Naive thymus-derived CD4-positive, alpha-beta T cell (primary cell): ENCODE data around the gene CASD1. TPM values are rescaled to one million over a fixed set of nuclear protein-coding genes. Genes with fewer than 3 reads are reported as not detected.

Source experiments
- ATAC-seq: fragments of 150-1000 bp; cut with Tn5 transposase; 2 replicates; pipeline ENCODE4 v1.10.0; 2021; ENCODE audit warnings: mild to moderate bottlenecking, moderate library complexity
- CTCF ChIA-PET: fragments of 350-600 bp; sonication (Branson Sonifier 250); formaldehyde crosslinking; loops from one replicate; lab custom pipeline; 2021; ENCODE audit warnings: antibody characterized with exemption; lab: Charles Lee
- POLR2A ChIA-PET: fragments of 350-600 bp; sonication (Branson Sonifier 250); formaldehyde crosslinking; loops from one replicate; lab custom pipeline; 2021; ENCODE audit warnings: antibody characterized with exemption, inconsistent platforms; lab: Charles Lee
- DNase-seq, 9 donors: peaks; one replicate each; pipeline versions ENCODE4 v3.0.0 to v3.0.0-alpha.2; 2020 to 2022; ENCODE audit warnings: mixed read lengths in 1 of 9
- H3K27ac ChIP-seq: one replicate; pipeline ENCODE4 v1.7.0; 2013; ENCODE audit warnings: mild to moderate bottlenecking, low read depth, low read length, moderate library complexity
- H3K27me3 ChIP-seq, 2 donors: one replicate each; pipeline ENCODE4 v1.7.0; 2013; ENCODE audit warnings: low read length in 2 of 2, mild to moderate bottlenecking in 2 of 2, moderate library complexity in 2 of 2; ENCODE audit not compliant: control insufficient read depth in 2 of 2, insufficient read depth in 2 of 2
- H3K36me3 ChIP-seq, 3 experiments: 1 replicate in 2 of 3; 2 replicates in 1 of 3; pipeline ENCODE4 v1.7.0; 2013; ENCODE audit warnings: low read length in 3 of 3, mild to moderate bottlenecking in 3 of 3, moderate library complexity in 1 of 3; ENCODE audit not compliant: insufficient read depth in 3 of 3, control insufficient read depth in 2 of 3
- H3K4me1 ChIP-seq, 2 donors: one replicate each; pipeline ENCODE4 v1.7.0; 2013; ENCODE audit warnings: low read length in 2 of 2, mild to moderate bottlenecking in 2 of 2, moderate library complexity in 1 of 2; ENCODE audit not compliant: control insufficient read depth in 2 of 2, insufficient read depth in 2 of 2
- H3K4me3 ChIP-seq: 2 replicates; pipeline ENCODE4 v1.7.0; 2013; ENCODE audit warnings: mild to moderate bottlenecking, low read length
- H3K9me3 ChIP-seq, 3 experiments: 1 replicate in 2 of 3; 2 replicates in 1 of 3; pipeline ENCODE4 v1.7.0; 2013; ENCODE audit warnings: low read length in 3 of 3; ENCODE audit not compliant: control insufficient read depth in 2 of 3
- H3K27ac Mint-ChIP-seq, 9 donors: one replicate each; pipeline ENCODE4 v1.8.0; 2020 to 2022; ENCODE audit warnings: mixed read lengths in 9 of 9, mild to moderate bottlenecking in 8 of 9, moderate library complexity in 5 of 9, inconsistent platforms in 2 of 9
- H3K27me3 Mint-ChIP-seq, 5 donors: one replicate each; pipeline ENCODE4 v1.8.0; 2021 to 2022; ENCODE audit warnings: mixed read lengths in 5 of 5, mild to moderate bottlenecking in 1 of 5
- H3K36me3 Mint-ChIP-seq, 5 donors: one replicate each; pipeline ENCODE4 v1.8.0; 2020 to 2022; ENCODE audit warnings: mixed read lengths in 5 of 5, mild to moderate bottlenecking in 3 of 5, inconsistent platforms in 1 of 5
- H3K4me1 Mint-ChIP-seq, 7 donors: one replicate each; pipeline ENCODE4 v1.8.0; 2020 to 2022; ENCODE audit warnings: mixed read lengths in 7 of 7, mild to moderate bottlenecking in 3 of 7, inconsistent platforms in 1 of 7
- H3K4me3 Mint-ChIP-seq, 10 donors: one replicate each; pipeline ENCODE4 v1.8.0; 2020 to 2022; ENCODE audit warnings: mild to moderate bottlenecking in 10 of 10, mixed read lengths in 10 of 10, moderate library complexity in 6 of 10, inconsistent platforms in 2 of 10
- H3K9me3 Mint-ChIP-seq, 11 donors: one replicate each; pipeline ENCODE4 v1.8.0; 2020 to 2022; ENCODE audit warnings: mixed read lengths in 11 of 11, mild to moderate bottlenecking in 4 of 11, inconsistent platforms in 1 of 11, moderate library complexity in 1 of 11
- intact Hi-C, 2 donors: fragments of 100-400 bp; cut with micrococcal nuclease; formaldehyde crosslinking; loops; one replicate each; pipeline ENCODE4 v1.15.1; 2023
- polyA plus RNA-seq, 2 donors: library from polyadenylated mRNA; unstranded; fragments of 300-500 nt; fragmentation: Illumina TruSeq; gene quantifications; one replicate each; pipeline ENCODE4 v1.2.3, GENCODE V29; 2021
- total RNA-seq, 6 experiments: library from RNA in 5 of 6; stranded (reverse) in 5 of 6; gene quantifications; 1 replicate in 5 of 6; 2 replicates in 1 of 6; pipeline ENCODE4 v1.2.3 and lab custom pipeline; 2021 to 2026

CASD1 gene
- total and polyA plus RNA-seq, 7 experiments from 2014 or later = 8.6 to 31.7 (median 19.1) TPM

DNA sequence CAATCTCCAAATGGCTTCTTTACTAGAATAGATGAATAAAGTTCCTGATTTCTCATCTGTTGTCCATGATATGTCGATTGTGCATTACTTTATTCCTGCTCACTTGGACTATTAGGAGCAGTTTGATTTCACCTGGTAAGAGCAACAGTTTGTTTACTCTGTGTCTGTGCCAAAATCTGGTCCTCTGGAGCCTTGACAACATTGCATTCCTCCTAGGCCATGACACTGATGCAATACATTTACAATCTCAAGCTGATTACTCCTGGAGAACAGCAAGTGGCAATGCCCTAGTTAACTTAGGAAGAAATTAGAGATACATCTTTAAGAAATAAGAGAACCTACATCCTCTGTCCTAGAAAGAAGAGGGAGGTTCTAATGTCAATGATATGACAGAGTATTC, 74.5 kb downstream of the CASD1 start:
- no peak overlapping the region for H3K27ac Mint-ChIP-seq
- peaks cover 0 to 8% (median 5%) of the 10 kb centered on the region in 11 donors for H3K9me3 Mint-ChIP-seq

GRCh38 chr7:94588075-94588474, 78.5 kb downstream of the CASD1 start:
- ATAC-seq (no peak), DNase-seq (no peak)
- Histone ChIP-seq H3K9me3 (no peaks in the 10 kb centered on the region), H3K27ac (no peak overlapping the region), H3K27me3 (no peaks in the 10 kb centered on the region), H3K36me3 (peaks cover 0 to 5% (median 0%) of the 10 kb centered on the region in 3 experiments), H3K4me1 (no peaks in the 10 kb centered on the region), H3K4me3 (no peak overlapping the region)
- ChIA-PET CTCF (no interaction called here), POLR2A (no interaction called here)
- H3K27me3 Mint-ChIP-seq = no peaks in the 10 kb centered on the region
- peaks cover 0 to 4% (median 0%) of the 10 kb centered on the region in 11 donors for H3K9me3 Mint-ChIP-seq
- H3K4me1 Mint-ChIP-seq = no peaks in the 10 kb centered on the region
- peaks cover 0 to 31% (median 26%) of the 10 kb centered on the region in 5 donors for H3K36me3 Mint-ChIP-seq
- no peak overlapping the region for H3K27ac Mint-ChIP-seq
- no peak overlapping the region for H3K4me3 Mint-ChIP-seq
- intact Hi-C loops = no loop called here

More for the DNA sequence above, 74.5 kb downstream of the CASD1 start:
- Mint-ChIP-seq H3K36me3 (peaks cover 5 to 52% (median 40%) of the 10 kb centered on the region in 5 donors), H3K4me3 (no peak overlapping the region), H3K27me3 (no peaks in the 10 kb centered on the region), H3K4me1 (no peaks in the 10 kb centered on the region)
- no peaks in the 10 kb centered on the region for H3K4me1 ChIP-seq
- no peaks in the 10 kb centered on the region for H3K27me3 ChIP-seq
- ChIA-PET CTCF (no interaction called here), POLR2A (no interaction called here)
- intact Hi-C loops = no loop called here
- no peak overlapping the region for H3K27ac ChIP-seq
- H3K9me3 ChIP-seq = no peaks in the 10 kb centered on the region
- H3K36me3 ChIP-seq = peaks cover 0 to 4% (median 0%) of the 10 kb centered on the region in 3 experiments
- ATAC-seq (no peak), DNase-seq (no peak)
- no peak overlapping the region for H3K4me3 ChIP-seq

GRCh38 chr7:94590526-94591162, 81.0 kb downstream of the CASD1 start:
- Histone ChIP-seq H3K4me3 (no peak overlapping the region), H3K4me1 (no peaks in the 10 kb centered on the region), H3K9me3 (no peaks in the 10 kb centered on the region), H3K36me3 (peaks cover 0 to 5% (median 0%) of the 10 kb centered on the region in 3 experiments), H3K27me3 (no peaks in the 10 kb centered on the region), H3K27ac (no peak overlapping the region)
- intact Hi-C loops = no loop called here
- Mint-ChIP-seq H3K9me3 (peaks cover 0 to 4% (median 0%) of the 10 kb centered on the region in 11 donors), H3K36me3 (peaks cover 0 to 31% (median 22%) of the 10 kb centered on the region in 5 donors), H3K27ac (no peak overlapping the region), H3K4me3 (no peak overlapping the region), H3K27me3 (no peaks in the 10 kb centered on the region), H3K4me1 (no peaks in the 10 kb centered on the region)
- CTCF ChIA-PET = no interaction called here
- DNase-seq (no peak), ATAC-seq (no peak)
- POLR2A ChIA-PET = no interaction called here

DNA sequence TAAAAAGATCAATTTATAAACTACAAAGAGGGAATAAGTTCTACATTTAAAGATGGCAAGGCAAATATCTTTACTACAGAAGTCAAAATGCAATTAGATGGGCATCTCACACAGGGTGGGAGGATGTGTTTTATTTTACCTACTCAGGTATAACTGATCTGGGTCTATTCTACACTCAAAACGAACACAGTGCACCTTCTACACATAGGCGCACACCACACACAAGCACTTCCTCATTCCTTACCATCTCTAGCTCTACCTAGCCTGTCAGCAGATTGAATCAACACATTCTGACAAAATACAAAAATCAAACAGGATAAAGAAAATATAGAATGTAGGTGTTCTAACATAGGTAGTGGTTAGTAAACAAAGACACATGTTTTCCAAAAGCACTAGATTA, 81.6 kb downstream of the CASD1 start:
- Histone ChIP-seq H3K36me3 (peaks cover 0 to 5% (median 0%) of the 10 kb centered on the region in 3 experiments), H3K9me3 (no peaks in the 10 kb centered on the region), H3K27me3 (no peaks in the 10 kb centered on the region), H3K27ac (no peak overlapping the region), H3K4me1 (no peaks in the 10 kb centered on the region), H3K4me3 (no peak overlapping the region)
- DNase-seq (no peak), ATAC-seq (no peak)
- no peak overlapping the region for H3K27ac Mint-ChIP-seq
- H3K4me3 Mint-ChIP-seq = no peak overlapping the region
- POLR2A ChIA-PET = no interaction called here
- H3K9me3 Mint-ChIP-seq = peaks cover 0 to 4% (median 0%) of the 10 kb centered on the region in 11 donors
- intact Hi-C loops = no loop called here
- CTCF ChIA-PET = no interaction called here
- peaks cover 0 to 31% (median 22%) of the 10 kb centered on the region in 5 donors for H3K36me3 Mint-ChIP-seq
- no peaks in the 10 kb centered on the region for H3K27me3 Mint-ChIP-seq
- no peaks in the 10 kb centered on the region for H3K4me1 Mint-ChIP-seq

DNA sequence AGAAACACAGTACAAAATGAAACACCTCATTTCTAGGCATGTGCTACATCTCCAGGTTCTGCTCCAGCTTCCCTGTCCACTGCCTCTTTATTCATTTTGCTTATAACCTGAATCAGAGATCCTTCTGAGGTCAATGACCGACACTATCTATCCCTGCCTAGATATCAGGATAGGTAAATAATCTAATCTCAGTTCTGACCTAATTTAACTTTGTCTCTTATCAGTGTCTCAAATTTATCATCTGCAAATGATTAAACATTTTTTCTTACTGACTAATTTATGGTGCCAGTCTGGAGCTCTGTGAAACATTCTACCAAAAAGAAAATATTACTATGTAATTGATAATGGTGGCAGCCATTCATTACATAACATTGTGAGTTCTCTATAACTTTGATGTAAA, 85.3 kb downstream of the CASD1 start:
- intact Hi-C loops = no loop called here
- H3K9me3 ChIP-seq = no peaks in the 10 kb centered on the region
- H3K4me3 ChIP-seq = no peak overlapping the region
- ChIA-PET POLR2A (no interaction called here), CTCF (no interaction called here)
- no peaks in the 10 kb centered on the region for H3K36me3 ChIP-seq
- no peaks in the 10 kb centered on the region for H3K27me3 ChIP-seq
- Mint-ChIP-seq H3K27me3 (no peaks in the 10 kb centered on the region), H3K4me3 (no peak overlapping the region), H3K36me3 (peaks cover 0 to 12% (median 3%) of the 10 kb centered on the region in 5 donors), H3K4me1 (no peaks in the 10 kb centered on the region), H3K27ac (no peak overlapping the region), H3K9me3 (no peaks in the 10 kb centered on the region)
- H3K4me1 ChIP-seq = no peaks in the 10 kb centered on the region
- DNase-seq (no peak), ATAC-seq (no peak)
- no peak overlapping the region for H3K27ac ChIP-seq

GRCh38 chr7:94595717-94596116, 86.1 kb downstream of the CASD1 start:
- no peak for ATAC-seq
- peaks cover 0 to 4% (median 0%) of the 10 kb centered on the region in 5 donors for H3K36me3 Mint-ChIP-seq
- CTCF ChIA-PET = no interaction called here

DNA sequence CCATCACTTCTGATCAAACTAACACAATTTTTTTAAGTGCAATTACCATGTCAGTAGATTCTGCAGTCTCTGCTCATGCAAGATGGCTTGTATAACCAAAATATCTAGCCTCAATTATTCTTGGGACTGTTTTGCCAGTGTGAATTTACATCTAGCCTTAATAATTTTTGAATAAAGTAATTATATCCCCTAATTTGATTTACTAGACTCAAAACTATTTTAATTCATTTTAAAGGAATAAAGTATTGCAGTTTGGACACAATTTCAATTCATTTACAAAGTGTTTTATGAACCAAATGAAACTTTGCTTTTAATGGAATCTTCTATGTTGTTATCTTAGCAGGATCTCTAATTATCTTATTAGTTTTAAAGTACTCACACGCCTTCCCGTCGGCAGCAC, 90.7 kb downstream of the CASD1 start:
- intact Hi-C loops = no loop called here
- Histone ChIP-seq H3K9me3 (no peaks in the 10 kb centered on the region), H3K27me3 (no peaks in the 10 kb centered on the region), H3K4me1 (no peaks in the 10 kb centered on the region), H3K36me3 (no peaks in the 10 kb centered on the region), H3K4me3 (no peak overlapping the region), H3K27ac (no peak overlapping the region)
- no peak for DNase-seq
- ATAC-seq = no peak
- no peaks in the 10 kb centered on the region for H3K36me3 Mint-ChIP-seq
- no peak overlapping the region for H3K27ac Mint-ChIP-seq
- ChIA-PET CTCF (no interaction called here), POLR2A (no interaction called here)
- no peaks in the 10 kb centered on the region for H3K4me1 Mint-ChIP-seq
- H3K4me3 Mint-ChIP-seq = no peak overlapping the region
- peaks cover 0 to 6% (median 0%) of the 10 kb centered on the region in 11 donors for H3K9me3 Mint-ChIP-seq
- H3K27me3 Mint-ChIP-seq = peaks cover 0 to 6% (median 0%) of the 10 kb centered on the region in 5 donors

More at GRCh38 chr7:94595717-94596116, 86.1 kb downstream of the CASD1 start:
- intact Hi-C loops = no loop called here
- Histone ChIP-seq H3K4me1 (no peaks in the 10 kb centered on the region), H3K27me3 (no peaks in the 10 kb centered on the region), H3K4me3 (no peak overlapping the region), H3K27ac (no peak overlapping the region), H3K9me3 (no peaks in the 10 kb centered on the region), H3K36me3 (no peaks in the 10 kb centered on the region)
- POLR2A ChIA-PET = no interaction called here
- Mint-ChIP-seq H3K4me1 (no peaks in the 10 kb centered on the region), H3K27ac (no peak overlapping the region), H3K27me3 (no peaks in the 10 kb centered on the region), H3K4me3 (no peak overlapping the region), H3K9me3 (no peaks in the 10 kb centered on the region)
- no peak for DNase-seq
